GM12878 (cell line): Measurements from ENCODE around the gene FGGY. TPM values are rescaled to one million over a fixed set of nuclear protein-coding genes. Genes with fewer than 3 reads are reported as not detected.

Experiments used
- ATAC-seq: fragments of 200-7000 bp; cut with Tn5 transposase; 3 replicates; pipeline ENCODE4 v1.9.1; 2020; ENCODE audit warnings: mild to moderate bottlenecking, moderate library complexity
- BruUV-seq: library from RNA; stranded (reverse); fragments of 400-500 nt; replicated peaks from 2 replicates; lab custom pipeline; 2021; lab: Mats Ljungman, UMichigan
- CTCF ChIA-PET: fragments of 300-600 bp; sonication (Branson Sonifier 250); formaldehyde crosslinking; extraction: SDS; loops from one replicate; lab custom pipeline; 2021; ENCODE audit warnings: inconsistent platforms; lab: Yijun Ruan, JAX
- POLR2A ChIA-PET: fragments of 350-600 bp; formaldehyde crosslinking; extraction: SDS; loops from one replicate; lab custom pipeline; 2021; ENCODE audit warnings: inconsistent platforms; lab: Charles Lee
- RAD21 ChIA-PET: fragments of 300-600 bp; sonication (Branson Sonifier 250); formaldehyde crosslinking; loops from one replicate; lab custom pipeline; 2023; ENCODE audit warnings: antibody characterized with exemption; ENCODE audit not compliant: unreplicated experiment; lab: Charles Lee
- SMC1A ChIA-PET: fragments of 300-600 bp; sonication (Branson Sonifier 250); formaldehyde crosslinking; loops from one replicate; lab custom pipeline; 2023; ENCODE audit not compliant: unreplicated experiment, uncharacterized antibody; lab: Charles Lee
- DNase-seq: peaks from one replicate; pipeline ENCODE4 v3.0.0-alpha.2; 2011; ENCODE audit warnings: low read depth, low spot score
- FAIRE-seq: peaks from 3 replicates; lab custom pipeline; 2011; peaks lifted over from hg19 to GRCh38; lab: Jason Lieb, UNC
- H2AFZ ChIP-seq: 2 replicates; pipeline ENCODE4 v1.6.0; 2011; ENCODE audit warnings: low read depth, low read length, control low read depth; ENCODE audit not compliant: control insufficient read depth
- H3K27ac ChIP-seq: 2 replicates; pipeline ENCODE4 v1.5.1; 2011; ENCODE audit warnings: control low read depth; ENCODE audit not compliant: control insufficient read depth, insufficient read depth
- H3K27me3 ChIP-seq, 2 experiments: replicated peaks in 1 of 2; 2 replicates each; pipeline versions ENCODE4 v1.6.0 to v1.6.1; 2011; ENCODE audit warnings: low read length in 1 of 2; ENCODE audit not compliant: control insufficient read depth in 2 of 2, insufficient read depth in 2 of 2
- H3K36me3 ChIP-seq, 2 experiments: 2 replicates each; pipeline ENCODE4 v1.5.1; 2011; ENCODE audit warnings: low read length in 1 of 2; ENCODE audit not compliant: control insufficient read depth in 2 of 2, insufficient read depth in 2 of 2
- H3K4me1 ChIP-seq: 2 replicates; pipeline ENCODE4 v1.6.1; 2011; ENCODE audit warnings: mild to moderate bottlenecking, low read length, moderate library complexity, mixed read lengths; ENCODE audit not compliant: control insufficient read depth, insufficient read depth
- H3K4me2 ChIP-seq: 2 replicates; pipeline ENCODE4 v1.6.0; 2011; ENCODE audit warnings: control low read depth; ENCODE audit not compliant: control insufficient read depth, insufficient read depth
- H3K4me3 ChIP-seq: fragments of 200-600 bp; sonication (generic); 2 replicates; pipeline ENCODE4 v1.5.1; 2016
- H3K79me2 ChIP-seq: 2 replicates; pipeline ENCODE4 v1.6.0; 2011; ENCODE audit warnings: low read length; ENCODE audit not compliant: control insufficient read depth, insufficient read depth
- H3K9ac ChIP-seq: 2 replicates; pipeline ENCODE4 v1.8.0; 2011; ENCODE audit warnings: low read length, control low read depth, mixed read lengths; ENCODE audit not compliant: control insufficient read depth, insufficient read depth
- H3K9me3 ChIP-seq: replicated peaks from 3 replicates; pipeline ENCODE4 v1.5.1; 2011; ENCODE audit warnings: mild to moderate bottlenecking, low read length; ENCODE audit not compliant: control insufficient read depth, insufficient read depth
- H4K20me1 ChIP-seq: 2 replicates; pipeline ENCODE4 v1.6.0; 2011; ENCODE audit not compliant: control insufficient read depth, insufficient read depth
- BRCA1 ChIP-seq: IDR thresholded peaks from 2 replicates; pipeline ENCODE4 v1.6.1; 2011; ENCODE audit warnings: low read depth, low read length, improper control_type of control experiment
- E4F1 ChIP-seq: fragments of 450-650 bp; IDR thresholded peaks from 2 replicates; pipeline ENCODE4 v1.6.1; 2018; ENCODE audit warnings: borderline replicate concordance, mild to moderate bottlenecking; ENCODE audit not compliant: partially characterized antibody
- KLF5 ChIP-seq: fragments of 450-650 bp; IDR thresholded peaks from 2 replicates; pipeline ENCODE4 v1.6.1; 2014; ENCODE audit warnings: mild to moderate bottlenecking; ENCODE audit not compliant: partially characterized antibody
- WGBS: methylation state at CpG from one replicate; pipeline ENCODE4 v1.1.6; 2016; ENCODE audit warnings: low lambda C conversion rate; ENCODE audit not compliant: insufficient replicate concordance, insufficient coverage; ENCODE audit errors: missing lambda C conversion rate; 5-methylcytosine and 5-hydroxymethylcytosine counted together
- in situ Hi-C: fragments of 300-500 bp; cut with MboI; formaldehyde crosslinking; loops from 9 replicates; pipeline ENCODE4 v1.14.3; 2018; ENCODE audit warnings: mixed read lengths
- intact Hi-C: fragments of 100-400 bp; cut with micrococcal nuclease; formaldehyde crosslinking; loops from one replicate; pipeline ENCODE4 v1.14.2; 2022; ENCODE audit not compliant: unreplicated experiment
- polyA plus RNA-seq, 11 experiments: library from polyadenylated mRNA; depleted of rRNA in 4 of 11; unstranded in 6 of 11; stranded (reverse) in 5 of 11; fragments of >200 nt; fragmentation: Nextera tagmentation in 4 of 11; fragmentation: Illumina TruSeq in 1 of 11; extraction: Ambion mirVana in 4 of 11; extraction: Trizol in 1 of 11; gene quantifications; 1 replicate in 1 of 11; 2 replicates in 10 of 11; pipeline versions ENCODE4 v1.2.1 to v1.2.3, GENCODE V29; 2011 to 2016; ENCODE audit warnings: inconsistent platforms in 2 of 11, missing spikeins in 2 of 11, low read depth in 1 of 11
- total RNA-seq, 4 experiments: library from RNA; depleted of rRNA in 3 of 4; stranded (reverse); fragments of >200 nt in 3 of 4; fragmentation: Illumina TruSeq in 1 of 4; extraction: Trizol in 1 of 4; gene quantifications; 2 replicates each; pipeline versions ENCODE4 v1.2.1 to v1.2.3, GENCODE V29; 2013 to 2021
- TF ChIP-seq, protein P1 (sequence below): IDR thresholded peaks from 2 replicates; pipeline ENCODE4 v1.6.1; 2012; ENCODE audit warnings: mild to moderate bottlenecking, low read depth, low read length

The FGGY gene
- total and polyA plus RNA-seq, 10 of the 15 experiments (the other 5 are each of a cell fraction or from before 2014, with no cell fraction given): 6.2 to 11.9 (median 7.5) TPM

DNA sequence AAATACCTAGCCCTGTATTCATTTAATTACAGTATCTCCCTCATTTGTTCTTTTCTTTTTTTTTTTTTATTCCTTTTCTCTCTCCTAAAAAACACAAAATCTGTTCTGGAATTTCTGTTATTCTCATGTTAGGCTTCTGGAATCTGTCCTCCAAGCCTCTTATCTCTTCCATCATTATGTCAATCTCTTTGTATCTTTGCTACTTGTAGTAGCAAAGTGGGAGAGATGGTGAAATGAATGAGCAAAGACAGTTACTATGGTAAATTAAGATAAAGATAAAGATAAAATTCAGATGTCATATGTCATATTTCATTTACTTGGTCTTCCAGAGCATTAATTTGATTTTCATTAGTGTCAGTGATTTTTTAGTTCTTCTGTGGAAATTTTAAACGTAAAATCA is 155.1 kb downstream of the FGGY start:
- intact Hi-C loops: no loop called here
- no peaks in the 10 kb centered on the region for H3K4me1 ChIP-seq
- RAD21 ChIA-PET: no interaction called here
- H3K9me3 ChIP-seq: no peaks in the 10 kb centered on the region
- H2AFZ ChIP-seq: no peak overlapping the region
- no peaks in the 10 kb centered on the region for H3K36me3 ChIP-seq
- TF ChIP-seq KLF5 (no peak), E4F1 (no peak), BRCA1 (no peak)
- TF ChIP-seq, protein P1, sequence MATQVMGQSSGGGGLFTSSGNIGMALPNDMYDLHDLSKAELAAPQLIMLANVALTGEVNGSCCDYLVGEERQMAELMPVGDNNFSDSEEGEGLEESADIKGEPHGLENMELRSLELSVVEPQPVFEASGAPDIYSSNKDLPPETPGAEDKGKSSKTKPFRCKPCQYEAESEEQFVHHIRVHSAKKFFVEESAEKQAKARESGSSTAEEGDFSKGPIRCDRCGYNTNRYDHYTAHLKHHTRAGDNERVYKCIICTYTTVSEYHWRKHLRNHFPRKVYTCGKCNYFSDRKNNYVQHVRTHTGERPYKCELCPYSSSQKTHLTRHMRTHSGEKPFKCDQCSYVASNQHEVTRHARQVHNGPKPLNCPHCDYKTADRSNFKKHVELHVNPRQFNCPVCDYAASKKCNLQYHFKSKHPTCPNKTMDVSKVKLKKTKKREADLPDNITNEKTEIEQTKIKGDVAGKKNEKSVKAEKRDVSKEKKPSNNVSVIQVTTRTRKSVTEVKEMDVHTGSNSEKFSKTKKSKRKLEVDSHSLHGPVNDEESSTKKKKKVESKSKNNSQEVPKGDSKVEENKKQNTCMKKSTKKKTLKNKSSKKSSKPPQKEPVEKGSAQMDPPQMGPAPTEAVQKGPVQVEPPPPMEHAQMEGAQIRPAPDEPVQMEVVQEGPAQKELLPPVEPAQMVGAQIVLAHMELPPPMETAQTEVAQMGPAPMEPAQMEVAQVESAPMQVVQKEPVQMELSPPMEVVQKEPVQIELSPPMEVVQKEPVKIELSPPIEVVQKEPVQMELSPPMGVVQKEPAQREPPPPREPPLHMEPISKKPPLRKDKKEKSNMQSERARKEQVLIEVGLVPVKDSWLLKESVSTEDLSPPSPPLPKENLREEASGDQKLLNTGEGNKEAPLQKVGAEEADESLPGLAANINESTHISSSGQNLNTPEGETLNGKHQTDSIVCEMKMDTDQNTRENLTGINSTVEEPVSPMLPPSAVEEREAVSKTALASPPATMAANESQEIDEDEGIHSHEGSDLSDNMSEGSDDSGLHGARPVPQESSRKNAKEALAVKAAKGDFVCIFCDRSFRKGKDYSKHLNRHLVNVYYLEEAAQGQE: no peak
- TF ChIP-seq, all 136 proteins: peak for 0
- no peak for ATAC-seq
- no peak for FAIRE-seq
- Histone ChIP-seq H3K4me2 (no peak overlapping the region), H4K20me1 (no peaks in the 10 kb centered on the region), H3K27ac (no peak overlapping the region), H3K4me3 (no peak overlapping the region), H3K79me2 (no peaks in the 10 kb centered on the region), H3K27me3 (no peaks in the 10 kb centered on the region), H3K9ac (no peak overlapping the region)
- DNase-seq: no peak
- in situ Hi-C loops: no loop called here
- no TSS peak for BruUV-seq
- POLR2A ChIA-PET: no interaction called here
- CTCF ChIA-PET: interaction anchor here (0.7 kb wide), 1 partner anchor 57 kb away, joined by 3 read pairs; no protein-coding TSS in a partner anchor
- SMC1A ChIA-PET: interaction anchor here (0.7 kb wide), 1 partner anchor 32 kb away, joined by 3 read pairs; no protein-coding TSS in a partner anchor
- 29% methylated on average over 1 of the region's 1 CpG for WGBS
